Stimulated activated CD4-positive, alpha-beta T cell treated with anti-CD3 and anti-CD28 coated beads, Interleukin-15, amount 100 ng/mL, for 24 hours (primary cell): Measurements from ENCODE around the gene MIEF2.

Experiments used
- DNase-seq: peaks from one replicate; pipeline ENCODE4 v3.0.0-alpha.2; 2020

The MIEF2 gene

DNA sequence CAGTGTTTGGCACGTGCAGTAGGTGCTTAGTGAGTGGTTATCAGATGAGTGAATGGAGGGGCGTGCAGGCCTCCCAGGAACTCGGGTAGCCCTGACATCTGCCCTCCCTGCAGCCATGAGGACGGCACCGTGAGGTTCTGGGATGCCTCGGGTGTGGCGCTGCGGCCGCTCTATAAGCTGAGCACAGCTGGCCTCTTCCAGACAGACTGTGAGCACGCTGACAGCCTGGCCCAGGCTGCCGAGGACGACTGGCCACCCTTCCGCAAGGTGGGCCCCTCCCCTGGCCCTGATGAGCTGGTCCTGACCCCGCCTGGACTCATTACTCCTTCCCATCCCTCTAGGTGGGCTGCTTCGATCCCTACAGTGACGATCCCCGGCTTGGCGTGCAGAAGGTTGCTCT, 24.0 kb upstream of the MIEF2 start:
- DNase-seq, result no peak

DNA sequence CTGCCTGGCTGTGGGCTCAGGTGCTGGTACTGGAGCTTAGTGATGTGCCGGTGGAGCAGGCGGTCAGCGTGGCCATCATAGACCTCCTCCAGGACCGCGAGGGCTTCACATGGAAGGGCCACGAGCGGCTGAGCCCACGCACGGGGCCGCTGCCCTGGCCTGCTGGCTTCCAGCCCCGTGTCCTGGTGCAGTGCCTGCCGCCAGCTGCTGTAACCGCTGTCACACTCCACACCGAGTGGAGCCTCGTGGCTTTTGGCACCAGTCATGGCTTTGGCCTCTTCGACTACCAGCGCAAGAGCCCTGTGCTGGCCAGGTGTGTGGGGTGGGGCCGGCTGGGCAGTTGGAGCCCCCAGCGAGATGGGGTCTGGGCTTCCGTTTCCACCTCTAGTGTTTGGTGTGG, 23.0 kb upstream of the MIEF2 start:
- no peak for DNase-seq

DNA sequence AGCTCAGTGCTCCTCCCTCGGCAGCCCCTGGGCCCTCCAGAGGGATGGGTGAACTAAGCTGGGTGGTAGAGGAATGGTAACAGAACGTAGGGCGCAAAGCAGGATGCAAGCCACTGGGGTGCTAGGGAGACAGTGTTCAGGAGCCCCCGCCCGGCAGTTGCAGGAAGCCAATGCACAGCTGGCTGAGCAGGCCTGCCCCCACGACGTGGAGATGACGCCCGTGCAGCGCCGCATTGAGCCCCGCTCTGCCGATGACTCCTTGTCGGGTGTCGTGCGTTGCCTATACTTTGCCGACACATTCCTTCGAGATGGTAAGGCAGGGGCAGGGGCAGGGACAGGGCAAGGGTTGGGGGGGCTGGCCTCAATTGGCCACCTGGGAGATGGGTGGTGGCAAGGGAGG, 22.2 kb upstream of the MIEF2 start:
- DNase-seq, result no peak

DNA sequence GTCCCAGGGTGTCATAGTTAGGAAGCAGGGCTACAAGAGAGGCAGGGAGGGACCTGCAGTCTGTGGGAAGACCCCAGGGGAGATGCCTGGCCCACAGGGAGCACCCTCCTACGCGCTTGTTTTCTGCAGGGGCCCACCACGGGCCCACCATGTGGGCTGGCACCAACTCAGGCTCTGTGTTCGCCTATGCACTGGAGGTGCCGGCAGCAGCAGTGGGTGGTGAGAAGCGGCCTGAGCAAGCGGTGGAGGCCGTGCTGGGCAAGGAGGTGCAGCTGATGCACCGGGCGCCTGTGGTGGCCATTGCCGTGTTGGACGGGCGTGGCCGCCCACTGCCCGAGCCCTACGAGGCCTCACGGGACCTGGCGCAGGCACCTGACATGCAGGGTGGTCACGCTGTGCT, 20.0 kb upstream of the MIEF2 start:
- DNase-seq, result no peak

DNA sequence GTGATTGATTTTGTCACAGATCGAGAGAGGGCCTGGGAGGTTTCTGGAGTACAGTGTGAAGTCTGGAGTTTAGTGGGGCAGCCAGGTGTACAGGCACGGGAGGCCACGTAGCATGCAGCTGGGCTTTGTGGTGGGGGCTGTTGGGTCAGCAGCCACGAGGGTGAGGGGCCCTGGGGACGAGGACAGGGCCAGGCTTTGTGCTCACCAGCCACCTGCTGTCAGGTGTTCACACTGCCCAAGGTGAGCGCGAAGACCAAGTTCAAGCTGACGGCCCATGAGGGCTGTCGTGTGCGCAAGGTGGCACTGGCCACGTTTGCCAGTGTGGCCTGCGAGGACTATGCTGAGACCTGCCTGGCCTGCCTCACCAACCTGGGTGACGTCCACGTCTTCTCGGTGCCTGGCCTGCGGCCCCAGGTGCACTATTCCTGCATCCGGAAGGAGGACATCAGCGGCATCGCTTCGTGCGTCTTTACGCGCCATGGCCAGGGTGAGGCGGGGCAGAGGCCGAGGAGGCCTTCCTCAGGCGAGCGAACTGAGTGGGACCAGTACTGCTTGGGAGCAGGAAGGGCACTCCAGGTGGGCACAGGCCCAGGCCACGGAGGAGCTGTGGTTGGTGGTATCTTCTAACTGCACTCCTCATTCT, 19.1 kb upstream of the MIEF2 start:
- DNase-seq, result no peak

DNA sequence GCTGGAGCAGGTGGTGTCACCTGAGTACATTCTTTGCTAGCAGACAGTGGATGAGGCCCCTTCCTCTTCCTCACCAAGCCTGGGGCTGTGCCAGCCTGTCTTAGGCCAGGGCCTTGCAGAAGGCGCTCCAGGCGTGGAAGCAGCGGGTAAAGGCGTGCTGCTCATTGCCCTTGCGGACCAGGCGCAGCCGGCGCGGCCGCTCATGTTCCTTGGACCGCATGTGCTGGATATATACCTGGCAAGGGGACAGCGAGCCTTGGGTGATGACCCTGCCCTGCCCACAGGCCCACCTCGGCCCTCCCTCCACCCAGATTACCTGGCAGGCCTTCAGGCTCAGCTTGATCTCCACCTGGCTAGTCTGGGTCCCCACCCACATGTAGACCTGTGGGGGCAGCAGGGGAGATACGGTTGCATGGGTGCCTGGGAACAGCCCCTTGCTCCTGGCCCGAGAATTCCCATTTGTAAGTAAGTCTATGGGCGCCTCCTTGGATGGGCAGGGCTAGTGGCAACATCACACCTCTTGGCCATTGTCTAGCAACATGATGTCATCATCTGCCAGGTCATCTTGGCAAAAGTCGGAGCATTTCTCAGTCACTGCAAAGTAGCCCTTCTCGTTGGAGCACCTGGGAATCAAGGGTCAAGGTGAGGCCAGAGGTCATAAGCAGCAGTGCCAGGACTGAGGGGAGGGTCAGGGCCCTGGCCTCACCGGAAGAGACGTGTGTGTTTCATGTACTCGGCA, 15.3 kb upstream of the MIEF2 start:
- DNase-seq, result no peak

DNA sequence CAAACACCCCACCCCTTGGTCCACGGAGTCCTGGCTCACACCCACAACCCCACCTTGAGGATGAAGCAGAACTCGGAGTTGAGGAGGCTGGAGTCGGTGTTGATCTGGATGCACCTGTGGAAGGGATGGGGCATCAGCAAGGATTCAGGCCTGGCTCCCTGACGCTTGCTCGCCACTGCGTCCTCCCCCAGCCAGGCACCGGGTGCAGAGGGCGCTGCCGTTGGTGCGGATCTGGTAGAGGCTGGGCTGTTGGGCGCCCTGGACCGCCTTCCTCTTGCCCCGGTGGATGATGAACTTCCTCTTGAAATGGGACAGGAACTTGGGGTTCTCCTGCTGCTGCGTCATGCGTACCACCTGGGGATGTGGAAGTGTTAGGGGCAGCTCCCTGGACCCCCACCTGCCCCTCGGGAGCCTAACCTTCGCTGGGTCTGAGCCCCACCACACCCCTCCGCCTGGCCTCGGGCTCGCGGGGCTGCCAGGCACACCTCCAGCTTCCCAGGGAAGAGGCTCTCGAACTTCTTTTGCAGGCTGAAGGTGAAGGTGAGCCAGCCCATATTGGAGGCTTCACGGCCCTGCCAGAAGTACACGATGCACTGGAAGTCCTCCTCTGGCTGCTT, 14.2 kb upstream of the MIEF2 start:
- DNase-seq, result no peak

DNA sequence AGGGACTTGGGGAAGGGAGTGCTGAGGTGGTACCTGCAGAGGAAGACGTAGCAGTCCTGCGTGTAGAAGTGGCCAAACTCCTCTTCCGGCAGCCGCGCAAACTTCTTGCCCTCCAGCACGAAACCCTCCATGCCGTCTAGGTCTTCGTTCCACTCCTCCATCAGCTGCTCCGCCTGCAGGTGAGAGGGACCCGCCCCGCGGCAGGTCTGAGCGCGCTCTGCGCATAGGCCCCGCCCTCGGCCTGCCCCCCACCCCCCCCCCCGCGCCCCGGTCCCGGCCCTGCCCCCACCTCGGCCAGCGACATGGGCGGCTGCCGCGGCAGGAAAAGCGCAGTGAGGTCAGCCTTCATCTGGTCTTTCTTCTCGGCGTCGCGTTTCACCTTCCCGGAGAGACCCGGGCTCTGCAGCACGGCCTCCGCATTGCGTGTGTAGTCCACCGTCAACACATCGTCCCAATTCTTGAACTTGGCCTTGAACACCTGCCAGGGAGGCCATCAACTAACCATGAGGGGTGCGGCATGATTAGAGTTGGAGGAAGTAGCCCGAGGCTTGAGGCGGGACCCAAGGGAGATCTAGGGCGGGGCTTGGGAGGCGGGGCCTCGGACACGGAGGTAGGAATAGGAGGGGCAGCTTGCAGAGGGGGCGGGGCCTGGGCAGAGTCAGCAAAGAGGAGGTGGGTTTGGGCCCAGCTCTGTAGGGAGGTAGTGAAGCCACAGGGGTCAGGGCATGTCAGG, 13.4 kb upstream of the MIEF2 start:
- peak; percentile 75 for DNase-seq

DNA sequence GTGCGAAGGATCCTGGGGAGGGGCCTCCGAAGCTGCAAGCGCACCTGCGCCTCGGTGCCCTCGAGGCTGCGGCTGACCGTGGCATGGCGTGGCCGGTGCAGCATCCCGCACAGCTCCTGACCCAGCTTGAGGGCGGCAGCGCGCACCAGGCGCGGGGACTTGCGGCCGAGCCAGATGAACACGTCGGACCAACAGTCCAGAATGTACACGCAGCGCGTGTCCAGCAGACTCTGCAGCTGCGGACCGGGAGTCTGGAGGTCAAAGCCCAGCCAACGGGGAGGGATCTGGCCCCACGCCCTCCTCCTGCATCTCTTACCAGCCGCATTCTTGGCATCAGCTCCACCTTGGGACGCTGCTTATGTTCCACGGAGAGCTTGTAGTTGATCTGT, 12.9 kb upstream of the MIEF2 start:
- no peak for DNase-seq

DNA sequence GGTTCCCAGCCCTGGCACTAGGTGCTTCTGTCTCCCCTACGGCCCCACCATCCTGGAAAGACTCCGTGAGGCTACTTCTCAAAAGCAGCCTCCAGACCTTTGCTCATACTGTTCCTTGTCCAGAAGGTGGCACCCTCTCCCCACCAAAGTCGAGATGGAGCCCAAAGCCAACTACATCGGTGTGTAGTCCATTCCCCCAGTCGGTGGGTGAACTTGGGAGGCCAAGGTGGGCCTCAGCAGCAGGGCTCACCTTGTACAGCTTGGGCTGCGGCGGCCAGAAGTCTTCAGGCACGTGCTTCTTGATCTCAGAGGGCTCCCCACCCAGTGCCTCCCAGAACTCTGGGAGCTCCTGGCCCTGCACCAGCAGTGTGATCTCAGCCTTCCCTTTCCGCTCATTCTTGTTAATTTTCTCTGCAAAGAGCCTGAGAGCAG, 12.1 kb upstream of the MIEF2 start:
- peak; percentile 72 for DNase-seq

DNA sequence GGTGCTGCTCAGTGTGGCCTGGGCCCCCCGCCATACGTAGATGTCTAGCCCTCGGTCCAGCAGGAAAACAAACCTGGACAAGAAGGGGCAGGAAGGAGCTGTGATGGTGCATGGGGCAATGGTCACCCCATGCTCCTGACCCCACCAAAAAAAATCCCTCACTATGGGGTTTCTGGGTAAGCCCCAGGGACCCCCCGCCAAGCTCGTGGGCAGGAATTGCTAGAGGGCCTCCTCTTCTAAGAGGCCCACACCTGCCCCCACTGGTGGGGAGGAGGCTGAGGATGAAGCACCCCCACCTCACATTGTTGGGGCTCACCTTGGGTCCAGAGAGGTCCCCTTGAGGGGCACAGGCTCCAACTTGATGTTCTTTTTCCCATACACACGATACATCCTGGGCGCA, 11.7 kb upstream of the MIEF2 start:
- no peak for DNase-seq

DNA sequence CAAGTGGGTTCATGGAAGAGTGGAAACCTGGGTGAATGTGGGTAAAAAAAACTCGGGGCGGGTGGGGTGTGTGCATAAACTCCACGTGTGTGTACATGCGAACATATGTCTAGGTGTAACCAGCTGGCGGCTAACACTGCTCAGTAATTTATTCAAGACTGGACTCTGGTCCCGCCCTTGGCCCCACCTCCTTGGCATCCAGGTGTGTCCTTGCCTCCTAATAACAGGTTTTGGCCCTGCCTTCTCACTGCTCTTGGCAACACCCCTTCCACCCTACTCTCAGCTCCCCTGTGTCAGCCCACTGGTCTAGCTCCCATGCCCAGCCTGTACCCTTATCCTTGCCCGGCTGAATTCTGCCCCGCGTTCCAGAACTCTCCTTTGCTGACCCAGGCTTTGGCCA, 10.2 kb upstream of the MIEF2 start:
- DNase-seq, result no peak

DNA sequence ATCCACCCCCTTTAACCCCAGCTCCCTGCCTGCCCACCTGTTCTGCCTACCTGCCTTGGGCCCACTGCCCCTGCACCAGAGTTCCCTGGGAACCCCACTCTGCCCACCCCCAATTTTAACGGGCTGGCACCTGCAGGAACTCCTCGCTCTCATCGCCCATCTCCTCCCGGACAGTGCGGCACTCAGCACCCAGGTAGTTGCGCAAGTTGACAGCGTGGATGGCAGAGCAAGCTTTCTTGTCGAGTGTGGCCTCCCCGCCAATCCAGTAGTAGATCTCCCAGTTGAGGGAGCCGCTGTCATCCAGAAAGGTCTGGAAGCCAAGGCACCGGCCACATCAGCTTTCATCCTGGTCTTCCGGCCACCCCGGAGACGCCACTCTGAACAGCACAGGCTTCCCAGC, 9.8 kb upstream of the MIEF2 start:
- DNase-seq, result no peak

DNA sequence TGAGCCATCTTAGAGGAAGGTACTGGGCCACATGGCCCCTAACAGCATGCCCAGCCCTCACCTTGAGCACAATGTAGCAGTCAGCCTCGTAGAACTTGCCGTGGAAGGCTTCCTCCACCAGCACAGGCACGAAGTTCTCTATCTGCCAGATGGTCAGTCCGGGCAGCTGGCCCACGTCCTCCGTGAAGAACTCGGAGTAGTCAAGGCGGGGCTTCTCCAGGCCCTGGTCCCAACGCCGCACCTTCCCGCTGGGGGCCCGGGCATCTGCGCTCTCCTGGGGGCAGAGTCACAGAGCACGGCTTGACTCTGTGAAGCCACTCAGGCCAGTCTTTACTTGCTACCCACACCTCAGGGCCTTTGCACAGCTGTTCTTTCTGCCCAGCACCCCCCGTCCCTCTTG, 9.3 kb upstream of the MIEF2 start:
- DNase-seq, result no peak

DNA sequence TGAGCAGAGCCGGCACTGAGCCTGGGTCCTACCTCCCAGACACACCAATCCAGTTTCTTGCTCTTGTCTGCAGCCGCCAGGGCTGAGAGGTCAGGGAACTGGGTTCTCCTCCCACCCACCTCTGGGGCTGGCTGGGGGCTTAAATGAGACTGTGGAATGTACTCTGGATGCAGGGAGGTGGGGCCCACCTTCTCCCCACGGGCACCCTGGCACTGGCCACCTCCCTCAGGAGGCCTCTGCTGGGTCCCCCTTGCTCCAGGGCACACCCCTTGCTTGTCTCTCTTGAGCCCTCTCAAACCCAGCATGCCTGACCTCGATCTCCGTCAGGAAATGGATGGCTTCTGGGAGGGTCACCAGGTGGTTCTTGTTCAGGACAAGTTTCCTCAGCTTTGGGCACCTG, 8.3 kb upstream of the MIEF2 start:
- DNase-seq, result no peak

DNA sequence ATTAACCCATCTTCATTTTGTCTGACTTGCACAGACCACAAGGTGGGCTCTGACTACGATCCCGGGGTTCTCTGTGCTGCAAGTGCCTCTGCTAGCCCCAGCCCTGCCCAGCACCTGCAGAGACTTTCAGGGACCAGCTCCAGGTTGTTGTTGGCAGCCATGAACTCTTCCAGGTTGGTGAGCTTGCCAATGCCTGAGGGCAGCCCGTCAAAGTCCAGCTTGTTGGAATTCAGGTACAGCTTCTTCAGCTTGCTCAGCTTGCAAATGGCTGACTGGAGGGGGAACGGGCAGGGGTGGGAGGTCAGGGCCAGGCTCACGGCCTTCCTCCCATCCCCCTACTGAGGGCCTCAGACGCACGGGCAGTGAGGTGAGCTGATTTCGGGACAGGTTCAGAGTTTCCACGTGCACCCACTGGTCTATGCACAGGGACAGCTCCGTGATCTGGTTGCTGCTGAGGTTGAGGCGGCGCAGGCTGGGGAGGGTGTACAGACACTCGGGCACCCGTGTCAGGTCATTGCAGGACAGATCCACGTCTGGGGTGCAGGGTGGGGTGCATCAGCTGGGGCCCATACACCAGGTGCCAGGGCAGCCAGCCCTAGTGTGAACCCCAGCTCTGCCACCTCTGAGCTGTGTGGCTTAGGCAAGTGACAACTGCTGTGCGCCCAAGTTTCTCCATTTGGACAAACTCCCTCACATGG, 7.1 kb upstream of the MIEF2 start:
- DNase-seq, result no peak

DNA sequence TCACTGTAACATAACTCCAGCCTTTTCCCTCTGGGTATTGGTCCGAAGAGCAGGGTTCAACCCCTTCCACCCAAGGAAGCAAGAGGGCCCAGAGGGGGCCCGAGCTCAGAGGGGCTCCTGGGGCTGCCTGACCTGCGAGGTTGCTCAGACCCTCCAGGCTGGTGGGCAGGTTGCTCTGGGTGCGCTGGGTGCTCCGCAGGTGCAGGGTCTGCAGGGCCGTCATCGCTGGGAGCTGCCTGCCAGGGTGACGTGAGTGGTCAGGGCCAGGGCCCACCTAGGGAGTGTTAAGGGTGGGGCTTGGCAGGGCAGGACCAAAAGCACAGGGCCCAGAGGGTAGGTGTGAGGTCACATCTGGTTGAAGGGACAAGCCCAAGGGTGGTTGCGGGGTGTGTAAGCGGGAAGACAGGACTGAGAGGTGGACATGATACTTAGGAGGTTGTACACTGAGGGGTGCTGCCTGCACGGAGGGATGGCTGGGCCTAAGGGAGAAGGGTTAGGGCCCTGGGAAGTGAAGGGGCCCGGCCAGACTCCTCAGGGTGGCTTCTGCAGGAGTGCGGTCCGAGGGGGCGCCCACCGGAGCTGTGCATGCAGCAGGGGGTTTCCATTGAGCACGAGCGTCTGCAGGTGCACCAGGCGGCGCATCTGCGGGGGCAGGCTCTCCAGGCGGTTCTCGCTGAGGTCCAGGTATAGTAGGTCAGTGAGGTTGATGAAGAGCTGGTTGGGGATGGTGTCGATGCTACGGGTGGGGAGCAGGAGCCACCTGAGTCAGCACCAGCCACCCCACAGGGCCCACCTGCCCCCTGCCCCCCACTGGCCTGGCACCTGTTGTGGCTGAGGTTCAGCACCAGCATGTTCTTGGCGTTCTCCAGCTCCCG, 6.3 kb upstream of the MIEF2 start:
- no peak for DNase-seq

DNA sequence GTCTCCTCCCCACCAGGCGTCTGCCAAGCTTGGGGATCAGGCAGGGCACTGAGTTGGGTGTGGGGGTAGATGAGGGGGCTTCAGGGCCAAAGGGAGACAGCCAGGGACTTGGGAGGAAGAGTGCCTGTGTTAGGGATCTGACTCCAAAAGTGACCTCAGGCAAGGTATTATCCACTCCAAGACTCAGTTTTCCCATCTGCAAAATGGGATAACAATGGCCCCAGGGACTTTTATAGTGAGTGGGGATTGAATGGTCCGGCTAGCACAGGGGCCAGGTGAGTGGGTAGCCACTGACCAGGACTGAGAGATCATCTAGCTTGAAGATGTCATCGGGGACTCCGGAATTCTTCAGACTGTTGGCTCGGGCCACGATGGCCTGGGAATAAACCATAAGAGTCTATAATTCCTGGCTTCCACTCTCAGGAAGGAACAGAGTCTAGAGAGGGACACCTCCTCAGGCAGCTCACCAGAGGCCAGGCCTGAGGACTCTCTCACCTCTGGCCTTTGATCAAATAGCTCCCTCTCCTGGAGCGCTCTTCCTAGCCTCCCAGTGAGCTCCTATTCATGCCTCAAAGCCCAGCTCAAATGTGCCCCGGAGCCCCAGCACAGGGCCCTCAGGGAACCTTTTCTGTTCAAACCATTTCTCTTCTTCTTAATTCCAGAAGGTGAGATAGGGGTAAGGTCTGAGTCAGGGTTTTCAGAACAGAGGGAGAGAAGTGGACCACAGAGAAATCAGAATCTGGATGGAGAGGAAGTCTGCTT, 5.4 kb upstream of the MIEF2 start:
- DNase-seq, result no peak

DNA sequence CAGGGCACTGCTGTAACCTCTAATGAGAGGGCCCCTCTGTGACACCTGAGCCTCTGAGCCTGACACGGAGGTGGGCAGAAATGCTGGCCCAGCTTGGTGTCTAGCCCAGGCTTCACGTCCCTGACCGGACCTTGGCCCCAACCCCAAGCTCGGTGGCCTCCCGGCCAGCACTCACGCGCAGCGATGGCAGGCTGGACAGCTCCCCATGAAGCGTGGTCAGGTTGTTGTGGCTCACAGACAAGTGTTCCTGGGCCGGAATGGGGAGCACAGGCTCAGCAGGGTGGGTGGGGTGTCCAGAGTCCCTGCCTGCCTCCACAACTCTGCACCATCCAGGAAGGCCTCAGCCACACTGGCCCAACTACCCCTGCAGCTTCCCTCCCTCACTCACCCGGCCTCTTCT, 4.1 kb upstream of the MIEF2 start:
- no peak for DNase-seq

DNA sequence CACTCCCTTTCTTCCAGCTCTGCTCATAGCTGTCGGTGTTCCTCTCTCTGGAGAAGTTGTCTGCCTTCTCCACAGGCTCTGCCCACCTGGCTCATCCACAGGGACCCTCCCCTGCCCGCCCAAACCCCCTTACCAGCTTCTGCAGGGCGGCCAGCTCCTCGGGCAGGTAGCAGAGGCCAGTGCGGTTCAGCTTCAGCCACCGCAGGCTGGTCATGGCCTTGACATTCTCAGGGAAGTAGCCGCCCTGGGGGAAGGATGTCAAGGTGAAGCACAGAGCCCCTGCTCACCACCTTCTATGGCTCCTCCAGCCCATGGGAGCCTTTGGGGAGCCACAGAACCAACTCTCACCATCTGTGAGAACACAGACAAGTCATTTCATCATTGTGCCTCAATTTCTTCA, 3.7 kb upstream of the MIEF2 start:
- no peak for DNase-seq

DNA sequence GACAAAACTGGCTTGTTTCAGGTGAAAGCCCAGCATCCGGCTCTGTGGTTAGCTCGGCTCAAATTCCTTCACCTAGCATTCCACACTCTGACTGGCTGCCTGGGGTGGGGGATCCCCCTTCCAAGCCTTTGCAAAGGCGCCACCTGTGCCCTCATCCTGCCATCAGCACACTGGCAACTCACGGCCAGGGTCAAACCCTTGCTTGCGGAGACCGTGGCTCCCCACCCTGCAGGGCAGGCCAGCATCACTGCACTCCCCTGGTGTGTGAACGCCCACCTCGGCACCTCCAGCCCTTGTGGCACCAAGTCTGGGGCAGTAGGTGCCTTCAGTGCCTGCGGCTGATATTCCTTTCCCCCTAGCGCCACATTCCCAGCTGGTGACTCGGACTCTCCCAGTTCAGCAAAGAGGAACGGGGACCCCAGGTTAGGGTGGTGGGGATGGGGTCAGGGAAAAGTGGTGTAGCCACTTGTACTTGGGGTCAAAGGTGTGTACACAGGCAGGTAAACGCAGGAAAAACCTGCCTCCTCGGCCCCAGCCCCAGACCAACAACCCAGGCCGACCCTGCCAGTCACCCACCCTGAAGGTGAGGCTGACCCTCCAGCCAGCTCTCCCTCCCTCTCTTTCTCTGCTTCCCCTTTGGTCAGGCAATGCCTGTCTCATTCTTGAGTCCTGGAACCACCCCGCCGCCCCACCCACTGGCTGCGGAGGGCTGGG, 3.0 kb upstream of the MIEF2 start:
- peak; percentile 56 for DNase-seq
